Caki2 (cell line): ENCODE results near the gene CDKAL1. TPM values are rescaled to one million over a fixed set of nuclear protein-coding genes. Genes with fewer than 3 reads are reported as not detected.
A peak's percentile ranks its signal among the peaks of the same experiment; 100 is the strongest.
"Not testable (repeated sequence)": the region's sequence is repeated elsewhere in the genome, so short reads cannot be mapped to it uniquely, and the experiment has no call there.

Experiments
- DNase-seq: peaks from one replicate; pipeline ENCODE4 v3.0.0-alpha.2; 2015; ENCODE audit warnings: low read depth
- in situ Hi-C: cut with HindIII; loops from 2 replicates; pipeline ENCODE4 v1.10.0; 2016; ENCODE audit warnings: low sequenced_read_pairs, low pct_unique_long_range_greater_than_20kb, mixed read lengths
- total RNA-seq: library from RNA; depleted of rRNA; stranded (reverse); fragments of >200 nt; shearing (Covaris generic); gene quantifications from 2 replicates; pipeline ENCODE4 v1.2.3, GENCODE V29; 2014; ENCODE audit warnings: low replicate concordance

Gene CDKAL1
- total RNA-seq, 1 experiment from 2014 or later: 40.9 TPM

- DNase-seq: no peak
- in situ Hi-C loops: no loop called here
Measured at GRCh38 chr6:20620043-20620442, 85.8 kb downstream of the CDKAL1 start.

GRCh38 chr6:20623761-20624160, 89.5 kb downstream of the CDKAL1 start:
- no peak for DNase-seq
- in situ Hi-C loops: no loop called here

- in situ Hi-C loops: no loop called here
- no peak for DNase-seq
Measured at GRCh38 chr6:20626165-20626564, 91.9 kb downstream of the CDKAL1 start.

GRCh38 chr6:20629509-20629908, 95.3 kb downstream of the CDKAL1 start:
- in situ Hi-C loops: no loop called here
- no peak for DNase-seq

GRCh38 chr6:20630136-20630535, 95.9 kb downstream of the CDKAL1 start:
- no peak for DNase-seq
- in situ Hi-C loops: no loop called here

GRCh38 chr6:20630617-20631548, 96.6 kb downstream of the CDKAL1 start:
- no peak for DNase-seq
- in situ Hi-C loops: no loop called here

GRCh38 chr6:20631549-20631924, 97.3 kb downstream of the CDKAL1 start:
- no peak for DNase-seq
- in situ Hi-C loops: no loop called here

GRCh38 chr6:20632696-20633095, 98.4 kb downstream of the CDKAL1 start:
- in situ Hi-C loops: no loop called here
- DNase-seq: no peak

- DNase-seq: no peak
- in situ Hi-C loops: no loop called here
Measured at GRCh38 chr6:20633566-20634340, 99.5 kb downstream of the CDKAL1 start.

- no peak for DNase-seq
- in situ Hi-C loops: no loop called here
Measured at GRCh38 chr6:20639161-20639560, 104.9 kb downstream of the CDKAL1 start.

- in situ Hi-C loops: no loop called here
- no peak for DNase-seq
Measured at GRCh38 chr6:20640181-20640580, 105.9 kb downstream of the CDKAL1 start.

GRCh38 chr6:20642441-20642840, 108.2 kb downstream of the CDKAL1 start:
- in situ Hi-C loops: no loop called here
- DNase-seq: no peak

- in situ Hi-C loops: no loop called here
- no peak for DNase-seq
Measured at GRCh38 chr6:20644667-20645370, 110.6 kb downstream of the CDKAL1 start.

- in situ Hi-C loops, DNase-seq: not testable (repeated sequence)
Measured at GRCh38 chr6:20645572-20645971, 111.3 kb downstream of the CDKAL1 start.

GRCh38 chr6:20647585-20647984, 113.3 kb downstream of the CDKAL1 start:
- in situ Hi-C loops: no loop called here
- DNase-seq: peak; percentile 35

- in situ Hi-C loops, DNase-seq: not testable (repeated sequence)
Measured at GRCh38 chr6:20649696-20650470, 115.6 kb downstream of the CDKAL1 start.

GRCh38 chr6:20652299-20653084, 118.2 kb downstream of the CDKAL1 start:
- in situ Hi-C loops: no loop called here
- DNase-seq: peak; percentile 74
